ENCODE data around the gene RB1. TPM values are rescaled to one million over a fixed set of nuclear protein-coding genes. Genes with fewer than 3 reads are reported as not detected.

RB1 gene
- total and polyA plus RNA-seq, 2 experiments from 2014 or later, result 19.5 to 22.3 TPM

- Mint-ChIP-seq H3K27me3 (ENCODE audit: insufficient read depth, low read depth, poor library complexity) (no peaks in the 10 kb centered on the region), H3K4me1 (peaks cover 4% of the 10 kb centered on the region; the same call in 2 of the 3 replicates), H3K27ac (no peak overlapping the region), H3K4me3 (no peak overlapping the region), H3K36me3 (ENCODE audit: low read depth) (no peaks in the 10 kb centered on the region), H3K9me3 (peaks cover 6% of the 10 kb centered on the region; the same call in 2 of the 3 replicates)
- DNase-seq (ENCODE audit: low spot score) (no peak), ATAC-seq (no peak)
- H3K4me2 ChIP-seq, result no peak overlapping the region
- no peaks in the 10 kb centered on the region for H3K79me2 ChIP-seq (replicated peaks; ENCODE audit: insufficient read depth)
- H3K27ac ChIP-seq (ENCODE audit: low read depth), result no peak overlapping the region
- no peaks in the 10 kb centered on the region for H3F3A ChIP-seq (replicated peaks; ENCODE audit: low read depth)
- no peak for TF ChIP-seq JUNB (IDR thresholded peaks at IDR 0.05; ENCODE audit: unreplicated experiment)
- no peak for TF ChIP-seq STAT1 (IDR thresholded peaks at IDR 0.05; ENCODE audit: unreplicated experiment)
- no peak for TF ChIP-seq ZNF462 (CRISPR knock-in tag; IDR thresholded peaks at IDR 0.05)
- no peak for TF ChIP-seq REST (IDR thresholded peaks at IDR 0.05; ENCODE audit: unreplicated experiment)
- no peak for TF ChIP-seq ETS1 (IDR thresholded peaks at IDR 0.05)
- no peak for TF ChIP-seq CREB1 (CRISPR knock-in tag; IDR thresholded peaks at IDR 0.05; ENCODE audit: low read depth)
- no peak for TF ChIP-seq CTCF (conservative IDR thresholded peaks at IDR 0.05; ENCODE audit: low read depth in 2 of 2)
- no peak for TF ChIP-seq EZH2phosphoT487 (IDR thresholded peaks at IDR 0.05; ENCODE audit: unreplicated experiment)
- TF ChIP-seq EZH2 (IDR thresholded peaks at IDR 0.05; ENCODE audit: low read depth, unreplicated experiment), result no peak
- no peak for TF ChIP-seq NANOG (IDR thresholded peaks at IDR 0.05; ENCODE audit: borderline replicate concordance)
- no peak overlapping the region for H3K4me3 ChIP-seq
- H2AFZ ChIP-seq, result no peak overlapping the region
- no peaks in the 10 kb centered on the region for H4K20me1 ChIP-seq (replicated peaks; ENCODE audit: insufficient read depth)
- no peaks in the 10 kb centered on the region for H3K4me1 ChIP-seq (ENCODE audit: insufficient read depth)
- H3K27me3 ChIP-seq (ENCODE audit: insufficient read depth), result no peaks in the 10 kb centered on the region
- H3K9me2 ChIP-seq (ENCODE audit: insufficient read depth), result no peaks in the 10 kb centered on the region
- no peaks in the 10 kb centered on the region for H3K36me3 ChIP-seq (ENCODE audit: insufficient read depth)
Observed at GRCh38 chr13:48448285-48448958, 144.9 kb downstream of the RB1 start.

Data from GM23338 (cell line).